Ovary (tissue), 3 donors: ENCODE data around the gene RFX1.

Experiments used
- POLR2A ChIP-seq: fragments of 450-650 bp; IDR thresholded peaks from one replicate; pipeline ENCODE4 v1.6.1; 2017; ENCODE audit warnings: antibody characterized with exemption, mild to moderate bottlenecking, moderate library complexity
- TF ChIP-seq, protein P1 (sequence below), 3 donors: fragments of 450-650 bp in 2 of 3; fragments of 200-600 bp in 1 of 3; IDR thresholded peaks; one replicate each; pipeline versions ENCODE4 v1.5.1 to v1.8.0; 2016 to 2022; ENCODE audit warnings: antibody characterized with exemption in 3 of 3, mild to moderate bottlenecking in 1 of 3
- donor health status: DM: no; HTN: no; CAD: no.

DNA sequence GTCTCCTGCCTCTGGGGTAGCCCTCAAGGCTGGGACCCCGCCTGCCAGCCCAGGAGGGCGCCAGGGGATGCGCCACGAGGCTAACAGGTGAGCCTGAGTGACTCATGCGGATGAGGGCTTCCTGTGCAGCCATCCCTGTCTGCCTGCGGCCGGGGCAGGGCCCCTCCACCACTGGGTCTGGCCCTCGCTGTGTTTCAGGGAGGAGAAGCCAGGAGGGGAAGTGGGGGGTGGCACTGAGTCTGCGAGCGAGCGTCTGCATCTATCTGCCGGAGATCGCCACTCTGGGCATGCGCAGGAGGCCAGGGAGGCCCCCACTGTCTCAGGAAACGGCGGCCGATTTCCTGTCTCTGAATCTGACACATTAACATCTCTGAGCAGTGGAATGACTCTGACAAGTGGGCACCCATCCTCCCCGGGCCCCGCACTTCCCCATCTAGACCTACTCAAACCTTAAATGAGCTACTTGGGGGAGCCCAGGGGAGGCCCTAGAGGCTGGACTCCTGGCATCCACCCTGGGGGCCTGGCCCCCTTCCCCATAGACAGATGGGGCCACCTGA is 19.7 kb downstream of the RFX1 start:
- TF ChIP-seq, protein P1, sequence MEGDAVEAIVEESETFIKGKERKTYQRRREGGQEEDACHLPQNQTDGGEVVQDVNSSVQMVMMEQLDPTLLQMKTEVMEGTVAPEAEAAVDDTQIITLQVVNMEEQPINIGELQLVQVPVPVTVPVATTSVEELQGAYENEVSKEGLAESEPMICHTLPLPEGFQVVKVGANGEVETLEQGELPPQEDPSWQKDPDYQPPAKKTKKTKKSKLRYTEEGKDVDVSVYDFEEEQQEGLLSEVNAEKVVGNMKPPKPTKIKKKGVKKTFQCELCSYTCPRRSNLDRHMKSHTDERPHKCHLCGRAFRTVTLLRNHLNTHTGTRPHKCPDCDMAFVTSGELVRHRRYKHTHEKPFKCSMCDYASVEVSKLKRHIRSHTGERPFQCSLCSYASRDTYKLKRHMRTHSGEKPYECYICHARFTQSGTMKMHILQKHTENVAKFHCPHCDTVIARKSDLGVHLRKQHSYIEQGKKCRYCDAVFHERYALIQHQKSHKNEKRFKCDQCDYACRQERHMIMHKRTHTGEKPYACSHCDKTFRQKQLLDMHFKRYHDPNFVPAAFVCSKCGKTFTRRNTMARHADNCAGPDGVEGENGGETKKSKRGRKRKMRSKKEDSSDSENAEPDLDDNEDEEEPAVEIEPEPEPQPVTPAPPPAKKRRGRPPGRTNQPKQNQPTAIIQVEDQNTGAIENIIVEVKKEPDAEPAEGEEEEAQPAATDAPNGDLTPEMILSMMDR (IDR thresholded peaks at IDR 0.05): no peak
- no peak for TF ChIP-seq POLR2A
